ENCODE results near the gene TOM1L2. TPM values are rescaled to one million over a fixed set of nuclear protein-coding genes. Genes with fewer than 3 reads are reported as not detected.
A peak's percentile ranks its signal among the peaks of the same experiment; 100 is the strongest.

Gene TOM1L2
- total and polyA plus RNA-seq, 4 experiments from 2014 or later = 1.6 to 63.1 (median 35.7) TPM

GRCh38 chr17:17822616-17823015 lies 149.6 kb downstream of the TOM1L2 start:
- H3K27me3 Mint-ChIP-seq = no peaks in the 10 kb centered on the region
- intact Hi-C loops (cut with micrococcal nuclease) = loop anchor here (1.0 to 2.0 kb wide), 4 partner anchors 14 to 264 kb away; partner anchors contain the start of genes DRG2 and SREBF1
- no peak for DNase-seq
- no peaks in the 10 kb centered on the region for H3K27me3 ChIP-seq (ENCODE audit: insufficient read depth, low read length)
- H3K9me3 Mint-ChIP-seq = peaks cover 0 to 1% (median 0%) of the 10 kb centered on the region in 8 donors
- peaks cover 7% of the 10 kb centered on the region for H3K36me3 ChIP-seq (ENCODE audit: insufficient read depth, low read length)
- H3K27ac Mint-ChIP-seq = peak overlapping the region; percentile 42 to 86 (median 68)
- CTCF ChIA-PET (ENCODE audit: partially characterized antibody) = no interaction called here
- H3K36me3 Mint-ChIP-seq = peaks cover 10 to 18% of the 10 kb centered on the region in 2 donors
- POLR2A ChIA-PET (ENCODE audit: partially characterized antibody) = interaction anchor here (1.3 to 9.2 kb wide), 5 partner anchors 15 to 72 kb away, joined by 3 to 79 read pairs (median 4); partner anchors contain the start of gene SREBF1
- peaks cover 38 to 88% (median 70%) of the 10 kb centered on the region in 4 donors for H3K4me1 Mint-ChIP-seq
- H3K4me1 ChIP-seq (ENCODE audit: insufficient read depth, low read length) = peaks cover 84% of the 10 kb centered on the region
- H3K9me3 ChIP-seq (ENCODE audit: control insufficient read depth in 1 of 2, low read length in 2 of 2) = no peaks in the 10 kb centered on the region
- H3K4me3 ChIP-seq (ENCODE audit: low read length in 2 of 2) = peak overlapping the region in 1 of 2 donors; percentile 38
- H3K4me3 Mint-ChIP-seq = peak overlapping the region; percentile 45 to 74 (median 68)
- peak overlapping the region; percentile 28 for H3K27ac ChIP-seq (ENCODE audit: low read depth, low read length)

- no peak for DNase-seq
- Mint-ChIP-seq H3K4me1 (peaks cover 38 to 86% (median 66%) of the 10 kb centered on the region in 4 donors), H3K27ac (peak overlapping the region in 6 of 7 donors; percentile 32 to 86 (median 53)), H3K36me3 (peaks cover 10 to 18% of the 10 kb centered on the region in 2 donors), H3K4me3 (peak overlapping the region in 6 of 8 donors; percentile 44 to 73 (median 68)), H3K27me3 (no peaks in the 10 kb centered on the region), H3K9me3 (peaks cover 0 to 1% (median 0%) of the 10 kb centered on the region in 8 donors)
- H3K4me3 ChIP-seq (ENCODE audit: low read length in 2 of 2) = no peak overlapping the region
- H3K4me1 ChIP-seq (ENCODE audit: insufficient read depth, low read length) = peaks cover 80% of the 10 kb centered on the region
- H3K36me3 ChIP-seq (ENCODE audit: insufficient read depth, low read length) = peaks cover 7% of the 10 kb centered on the region
- ChIA-PET CTCF (ENCODE audit: partially characterized antibody) (interaction anchor here (2.6 kb wide), 1 partner anchor 10 kb away, joined by 17 read pairs; no protein-coding TSS in a partner anchor), POLR2A (ENCODE audit: partially characterized antibody) (interaction anchor here (1.3 to 9.2 kb wide), 5 partner anchors 15 to 71 kb away, joined by 3 to 79 read pairs (median 4); partner anchors contain the start of gene SREBF1)
- H3K27me3 ChIP-seq (ENCODE audit: insufficient read depth, low read length) = no peaks in the 10 kb centered on the region
- intact Hi-C loops (cut with micrococcal nuclease) = loop anchor here (2.0 kb wide), 1 partner anchor 265 kb away; the partner anchor contains the start of gene DRG2
- no peak overlapping the region for H3K27ac ChIP-seq (ENCODE audit: low read depth, low read length)
- no peaks in the 10 kb centered on the region for H3K9me3 ChIP-seq (ENCODE audit: control insufficient read depth in 1 of 2, low read length in 2 of 2)
Measured at GRCh38 chr17:17822189-17822588, 150.0 kb downstream of the TOM1L2 start.

GRCh38 chr17:17820463-17821158 lies 151.6 kb downstream of the TOM1L2 start:
- Mint-ChIP-seq H3K27me3 (no peaks in the 10 kb centered on the region), H3K4me3 (peak overlapping the region in 3 of 8 donors; percentile 46 to 58 (median 58)), H3K4me1 (peaks cover 27 to 71% (median 51%) of the 10 kb centered on the region in 4 donors), H3K36me3 (peaks cover 10 to 18% of the 10 kb centered on the region in 2 donors), H3K27ac (peak overlapping the region in 5 of 7 donors; percentile 64 to 83 (median 79)), H3K9me3 (no peaks in the 10 kb centered on the region)
- Histone ChIP-seq H3K27me3 (ENCODE audit: insufficient read depth, low read length) (no peaks in the 10 kb centered on the region), H3K9me3 (ENCODE audit: control insufficient read depth in 1 of 2, low read length in 2 of 2) (no peaks in the 10 kb centered on the region), H3K4me3 (ENCODE audit: low read length in 2 of 2) (no peak overlapping the region), H3K27ac (ENCODE audit: low read depth, low read length) (no peak overlapping the region), H3K36me3 (ENCODE audit: insufficient read depth, low read length) (peaks cover 7% of the 10 kb centered on the region), H3K4me1 (ENCODE audit: insufficient read depth, low read length) (peaks cover 65% of the 10 kb centered on the region)
- DNase-seq = no peak
- intact Hi-C loops (cut with micrococcal nuclease) = no loop called here
- ChIA-PET POLR2A (ENCODE audit: partially characterized antibody) (interaction anchor here (0.7 to 9.2 kb wide), 2 partner anchors 17 to 29 kb away, joined by 3 to 79 read pairs; partner anchors contain the start of gene SREBF1), CTCF (ENCODE audit: partially characterized antibody) (interaction anchor here (1.7 to 2.6 kb wide), 2 partner anchors 8 to 29 kb away, joined by 4 to 17 read pairs; no protein-coding TSS in a partner anchor)

GRCh38 chr17:17820046-17820445 lies 152.2 kb downstream of the TOM1L2 start:
- H3K27ac ChIP-seq (ENCODE audit: low read depth, low read length) = no peak overlapping the region
- CTCF ChIA-PET (ENCODE audit: partially characterized antibody) = interaction anchor here (1.7 to 2.6 kb wide), 2 partner anchors 8 to 29 kb away, joined by 4 to 17 read pairs; no protein-coding TSS in a partner anchor

GRCh38 chr17:17819561-17819995 lies 152.6 kb downstream of the TOM1L2 start:
- H3K9me3 ChIP-seq (ENCODE audit: control insufficient read depth in 1 of 2, low read length in 2 of 2) = no peaks in the 10 kb centered on the region
- POLR2A ChIA-PET (ENCODE audit: partially characterized antibody) = interaction anchor here (9.2 kb wide), 1 partner anchor 18 kb away, joined by 79 read pairs; the partner anchor contains the start of gene SREBF1
- H3K27ac ChIP-seq (ENCODE audit: low read depth, low read length) = no peak overlapping the region
- peaks cover 10 to 19% of the 10 kb centered on the region in 2 donors for H3K36me3 Mint-ChIP-seq
- CTCF ChIA-PET (ENCODE audit: partially characterized antibody) = interaction anchor here (1.7 to 2.6 kb wide), 2 partner anchors 7 to 30 kb away, joined by 4 to 17 read pairs; no protein-coding TSS in a partner anchor
- H3K36me3 ChIP-seq (ENCODE audit: insufficient read depth, low read length) = peaks cover 9% of the 10 kb centered on the region
- H3K4me3 ChIP-seq (ENCODE audit: low read length in 2 of 2) = no peak overlapping the region
- intact Hi-C loops (cut with micrococcal nuclease) = no loop called here
- peak in 2 of 5 donors; percentile 38 to 80 for DNase-seq
- no peaks in the 10 kb centered on the region for H3K27me3 ChIP-seq (ENCODE audit: insufficient read depth, low read length)
- H3K27me3 Mint-ChIP-seq = no peaks in the 10 kb centered on the region
- peaks cover 56% of the 10 kb centered on the region for H3K4me1 ChIP-seq (ENCODE audit: insufficient read depth, low read length)
- no peaks in the 10 kb centered on the region for H3K9me3 Mint-ChIP-seq
- peak overlapping the region in 4 of 7 donors; percentile 22 to 80 (median 59) for H3K27ac Mint-ChIP-seq
- peak overlapping the region in 5 of 8 donors; percentile 48 to 72 (median 64) for H3K4me3 Mint-ChIP-seq
- H3K4me1 Mint-ChIP-seq = peaks cover 21 to 60% (median 44%) of the 10 kb centered on the region in 4 donors

More at GRCh38 chr17:17820046-17820445, 152.2 kb downstream of the TOM1L2 start:
- no peak for DNase-seq
- Histone ChIP-seq H3K4me1 (ENCODE audit: insufficient read depth, low read length) (peaks cover 60% of the 10 kb centered on the region), H3K4me3 (ENCODE audit: low read length in 2 of 2) (no peak overlapping the region), H3K27me3 (ENCODE audit: insufficient read depth, low read length) (no peaks in the 10 kb centered on the region), H3K9me3 (ENCODE audit: control insufficient read depth in 1 of 2, low read length in 2 of 2) (no peaks in the 10 kb centered on the region), H3K36me3 (ENCODE audit: insufficient read depth, low read length) (peaks cover 7% of the 10 kb centered on the region)
- POLR2A ChIA-PET (ENCODE audit: partially characterized antibody) = interaction anchor here (0.7 to 9.2 kb wide), 2 partner anchors 17 to 29 kb away, joined by 3 to 79 read pairs; partner anchors contain the start of gene SREBF1
- Mint-ChIP-seq H3K27ac (peak overlapping the region in 6 of 7 donors; percentile 22 to 83 (median 80)), H3K4me3 (peak overlapping the region in 4 of 8 donors; percentile 48 to 67 (median 64)), H3K36me3 (peaks cover 10 to 20% of the 10 kb centered on the region in 2 donors), H3K4me1 (peaks cover 25 to 65% (median 48%) of the 10 kb centered on the region in 4 donors), H3K9me3 (no peaks in the 10 kb centered on the region), H3K27me3 (no peaks in the 10 kb centered on the region)
- intact Hi-C loops (cut with micrococcal nuclease) = no loop called here

- DNase-seq = no peak
- H3K27me3 Mint-ChIP-seq = no peaks in the 10 kb centered on the region
- H3K36me3 Mint-ChIP-seq = peaks cover 10 to 19% of the 10 kb centered on the region in 2 donors
- Histone ChIP-seq H3K36me3 (ENCODE audit: insufficient read depth, low read length) (peaks cover 13% of the 10 kb centered on the region), H3K9me3 (ENCODE audit: control insufficient read depth in 1 of 2, low read length in 2 of 2) (no peaks in the 10 kb centered on the region), H3K4me1 (ENCODE audit: insufficient read depth, low read length) (peaks cover 51% of the 10 kb centered on the region), H3K27ac (ENCODE audit: low read depth, low read length) (no peak overlapping the region), H3K27me3 (ENCODE audit: insufficient read depth, low read length) (no peaks in the 10 kb centered on the region), H3K4me3 (ENCODE audit: low read length in 2 of 2) (no peak overlapping the region)
- H3K4me1 Mint-ChIP-seq = peaks cover 17 to 56% (median 39%) of the 10 kb centered on the region in 4 donors
- POLR2A ChIA-PET (ENCODE audit: partially characterized antibody) = interaction anchor here (1.0 to 9.2 kb wide), 3 partner anchors 18 to 30 kb away, joined by 3 to 79 read pairs (median 5); partner anchors contain the start of gene SREBF1
- H3K9me3 Mint-ChIP-seq = no peaks in the 10 kb centered on the region
- CTCF ChIA-PET (ENCODE audit: partially characterized antibody) = no interaction called here
- no peak overlapping the region for H3K4me3 Mint-ChIP-seq
- peak overlapping the region in 2 of 7 donors; percentile 23 to 80 for H3K27ac Mint-ChIP-seq
- intact Hi-C loops (cut with micrococcal nuclease) = no loop called here
Measured at GRCh38 chr17:17819111-17819510, 153.1 kb downstream of the TOM1L2 start.

Measured in CD4-positive, alpha-beta memory T cell (primary cell).